Ectodermal cell (in vitro differentiated cells): Measurements from ENCODE around the gene TRIM39.

ENCODE experiments used
- H3K27ac ChIP-seq: 2 replicates; pipeline ENCODE4 v1.7.0; 2013; ENCODE audit warnings: mild to moderate bottlenecking, low read depth, low read length; ENCODE audit not compliant: insufficient read depth, poor library complexity, severe bottlenecking
- H3K27me3 ChIP-seq: 2 replicates; pipeline ENCODE4 v1.7.0; 2013; ENCODE audit warnings: mild to moderate bottlenecking, low read length; ENCODE audit not compliant: insufficient read depth, control insufficient read depth, poor library complexity, severe bottlenecking
- H3K36me3 ChIP-seq: one replicate; pipeline ENCODE4 v1.7.0; 2013; ENCODE audit warnings: low read length; ENCODE audit not compliant: control insufficient read depth, insufficient read depth
- H3K4me1 ChIP-seq: one replicate; pipeline ENCODE4 v1.7.0; 2013; ENCODE audit warnings: low read length; ENCODE audit not compliant: control insufficient read depth, insufficient read depth
- H3K4me3 ChIP-seq: 2 replicates; pipeline ENCODE4 v1.7.0; 2013; ENCODE audit warnings: low read depth, low read length, control low read depth; ENCODE audit not compliant: insufficient read depth
- H3K9me3 ChIP-seq: 2 replicates; pipeline ENCODE4 v1.7.0; 2013; ENCODE audit warnings: mild to moderate bottlenecking, low read length, moderate library complexity; ENCODE audit not compliant: control insufficient read depth
- WGBS, 2 experiments: methylation state at CpG; one replicate each; pipeline ENCODE4 v1.1.7; 2013; ENCODE audit warnings: missing lambda C conversion rate in 2 of 2; 5-methylcytosine and 5-hydroxymethylcytosine counted together

The TRIM39 gene

GRCh38 chr6:30344868-30345671 lies 18.3 kb downstream of the TRIM39 start, which contains the start of gene RPP21:
Gene RPP21 (plus strand): TSS chr6:30345156. CDS start chr6:30345172, 16 bp downstream.
- H3K36me3 ChIP-seq = peaks cover 6% of the 10 kb centered on the region
- H3K27me3 ChIP-seq = no peaks in the 10 kb centered on the region
- WGBS, 2 experiments = 3% methylated on average over 57 to 64 of the region's 64 CpGs
- no peak within 1 kb of the TSS for H3K27ac ChIP-seq
- H3K4me3 ChIP-seq = peak within 1 kb of the TSS; percentile 62
- peaks cover 7% of the 10 kb centered on the region for H3K4me1 ChIP-seq
- no peaks in the 10 kb centered on the region for H3K9me3 ChIP-seq

DNA sequence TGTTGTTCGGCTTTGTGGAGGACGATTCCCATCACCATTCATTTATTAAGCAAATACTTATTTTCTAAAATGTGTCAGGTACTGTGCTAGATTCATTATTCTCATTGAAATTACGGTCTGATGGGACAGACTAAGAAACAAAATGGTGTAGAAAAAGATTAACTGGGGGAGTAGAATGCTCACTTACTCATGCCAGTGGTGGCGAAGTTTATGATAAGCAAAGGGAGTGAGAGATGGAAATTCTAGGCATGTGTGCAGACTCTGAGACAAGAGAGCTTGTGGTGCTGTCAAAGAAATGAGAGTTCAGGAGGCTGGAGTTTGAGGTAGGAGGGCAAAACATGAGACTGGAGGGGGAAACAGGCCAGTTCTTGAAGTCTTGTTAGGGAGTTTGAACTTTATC lies 19.1 kb downstream of the TRIM39 start:
- H3K9me3 ChIP-seq = no peaks in the 10 kb centered on the region

DNA sequence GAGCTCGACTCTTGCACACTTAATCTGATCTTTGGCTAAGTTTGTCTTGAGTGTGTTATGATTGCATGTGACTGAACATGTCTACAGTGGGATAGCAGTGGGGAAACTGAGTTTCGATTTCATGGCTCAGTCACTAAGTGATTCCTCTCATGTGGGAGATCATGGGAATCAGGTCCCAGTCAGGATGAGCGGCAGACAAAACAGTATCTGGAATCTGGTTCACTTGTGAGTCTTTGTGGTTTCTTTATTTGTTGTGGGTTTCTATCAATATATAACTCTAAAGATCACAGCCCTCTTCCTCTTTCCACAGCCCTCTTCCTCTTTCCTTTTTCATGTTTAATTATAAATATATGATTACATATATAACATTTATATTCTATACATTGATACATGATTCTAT lies 22.2 kb downstream of the TRIM39 start:
- peaks cover 6% of the 10 kb centered on the region for H3K36me3 ChIP-seq
- no peaks in the 10 kb centered on the region for H3K27me3 ChIP-seq
- H3K27ac ChIP-seq = no peak overlapping the region
- H3K4me3 ChIP-seq = no peak overlapping the region
- 93 to 98% methylated on average over 3 of the region's 3 CpGs for WGBS, 2 experiments
- peaks cover 7% of the 10 kb centered on the region for H3K4me1 ChIP-seq
- no peaks in the 10 kb centered on the region for H3K9me3 ChIP-seq

More for the DNA sequence above, 19.1 kb downstream of the TRIM39 start:
- 89 to 95% methylated on average over 2 of the region's 4 CpGs for WGBS, 2 experiments
- peak overlapping the region; percentile 62 for H3K4me3 ChIP-seq
- H3K27me3 ChIP-seq = no peaks in the 10 kb centered on the region
- H3K4me1 ChIP-seq = peaks cover 7% of the 10 kb centered on the region
- H3K36me3 ChIP-seq = peaks cover 6% of the 10 kb centered on the region
- H3K27ac ChIP-seq = no peak overlapping the region

- H3K27me3 ChIP-seq = no peaks in the 10 kb centered on the region
Measured at GRCh38 chr6:30349421-30350177, 22.9 kb downstream of the TRIM39 start.

GRCh38 chr6:30350524-30350923 lies 23.8 kb downstream of the TRIM39 start:
- Histone ChIP-seq H3K36me3 (peaks cover 6% of the 10 kb centered on the region), H3K4me3 (no peak overlapping the region), H3K4me1 (peaks cover 7% of the 10 kb centered on the region), H3K27me3 (no peaks in the 10 kb centered on the region), H3K9me3 (no peaks in the 10 kb centered on the region), H3K27ac (no peak overlapping the region)
- WGBS, 2 experiments = no CpG with 5 or more reads among the region's 1 CpG

More at GRCh38 chr6:30349421-30350177, 22.9 kb downstream of the TRIM39 start:
- WGBS, 2 experiments = 94 to 95% methylated on average over 3 of the region's 3 CpGs
- H3K4me3 ChIP-seq = no peak overlapping the region
- H3K36me3 ChIP-seq = peaks cover 6% of the 10 kb centered on the region
- H3K4me1 ChIP-seq = peaks cover 7% of the 10 kb centered on the region
- H3K9me3 ChIP-seq = no peaks in the 10 kb centered on the region
- no peak overlapping the region for H3K27ac ChIP-seq

DNA sequence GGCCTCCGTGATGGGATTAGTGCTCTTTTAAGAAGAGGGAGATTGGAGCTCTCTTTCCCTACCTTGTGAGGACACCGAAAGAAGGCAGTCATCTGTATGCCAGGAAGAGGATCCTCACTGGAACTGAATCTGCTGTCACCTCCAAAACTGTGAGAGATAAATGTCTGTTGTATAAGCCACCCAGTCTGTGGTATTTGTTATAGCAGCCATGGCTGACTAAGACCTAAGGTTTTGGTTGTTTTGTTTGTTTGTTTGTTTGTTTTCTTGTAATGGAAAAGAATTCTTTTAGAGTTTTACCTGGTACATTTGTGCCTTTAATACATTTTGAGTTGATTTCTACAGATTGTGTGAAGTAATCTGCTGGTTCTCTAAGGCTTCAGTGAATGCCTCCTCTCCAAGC lies 25.8 kb downstream of the TRIM39 start:
- no peak overlapping the region for H3K27ac ChIP-seq
- H3K4me1 ChIP-seq = no peaks in the 10 kb centered on the region
- H3K36me3 ChIP-seq = no peaks in the 10 kb centered on the region
- no peaks in the 10 kb centered on the region for H3K9me3 ChIP-seq
- 82 to 86% methylated on average over 2 of the region's 2 CpGs for WGBS, 2 experiments
- H3K4me3 ChIP-seq = no peak overlapping the region
- peaks cover under 1% of the 10 kb centered on the region for H3K27me3 ChIP-seq

GRCh38 chr6:30355281-30355680 lies 28.6 kb downstream of the TRIM39 start:
- no peak overlapping the region for H3K4me3 ChIP-seq
- H3K27ac ChIP-seq = no peak overlapping the region
- peaks cover 27% of the 10 kb centered on the region for H3K27me3 ChIP-seq
- H3K9me3 ChIP-seq = no peaks in the 10 kb centered on the region
- no peaks in the 10 kb centered on the region for H3K36me3 ChIP-seq
- WGBS, 2 experiments = 59 to 67% methylated on average over 4 of the region's 4 CpGs
- no peaks in the 10 kb centered on the region for H3K4me1 ChIP-seq

GRCh38 chr6:30356536-30356935 lies 29.8 kb downstream of the TRIM39 start:
- no peaks in the 10 kb centered on the region for H3K4me1 ChIP-seq
- H3K9me3 ChIP-seq = no peaks in the 10 kb centered on the region
- H3K36me3 ChIP-seq = no peaks in the 10 kb centered on the region
- peaks cover 35% of the 10 kb centered on the region for H3K27me3 ChIP-seq
- WGBS, 2 experiments = 85 to 90% methylated on average over 1 of the region's 1 CpG
- no peak overlapping the region for H3K4me3 ChIP-seq
- H3K27ac ChIP-seq = no peak overlapping the region

DNA sequence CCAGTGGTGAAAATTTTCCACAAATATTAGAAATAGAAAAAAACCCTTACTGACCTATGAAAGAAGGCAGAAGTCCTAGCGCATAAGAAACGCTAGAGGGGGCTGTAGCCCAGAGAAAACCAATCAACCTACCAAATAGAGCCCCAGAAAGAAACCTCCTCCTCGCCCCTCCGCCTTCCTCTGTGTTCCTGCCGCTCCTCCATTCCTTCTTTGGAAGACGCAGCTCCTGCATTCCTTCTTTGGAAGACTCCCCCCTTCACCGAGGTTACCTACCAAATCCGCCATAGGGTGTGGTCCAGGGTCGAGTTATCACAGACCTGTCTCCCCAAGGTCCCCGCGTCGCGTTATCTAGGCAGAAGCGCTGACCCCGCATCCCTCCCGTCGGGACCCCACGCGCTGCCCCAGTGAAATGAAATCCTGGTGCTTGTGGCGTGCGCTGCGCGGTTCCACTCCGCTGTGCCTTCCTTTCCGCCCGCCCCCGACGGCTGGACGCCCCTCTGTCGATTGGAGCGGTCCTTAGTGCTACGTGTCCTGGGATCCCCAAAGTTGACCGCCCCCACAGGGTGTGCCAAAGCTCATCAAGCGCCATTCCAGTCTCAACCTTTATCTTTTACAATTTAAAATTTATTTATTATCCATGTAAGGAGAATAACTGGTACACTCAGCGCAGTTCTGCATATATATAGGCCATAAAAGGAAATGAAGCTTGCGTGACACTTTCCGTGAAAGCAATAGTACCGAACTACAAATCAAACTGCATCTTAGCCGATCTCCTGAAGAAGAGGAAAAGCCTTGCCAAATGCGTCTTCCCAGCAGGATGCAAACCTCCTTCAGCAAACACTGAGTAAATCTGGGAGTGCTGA lies 31.2 kb downstream of the TRIM39 start:
- H3K27me3 ChIP-seq = peaks cover 35% of the 10 kb centered on the region
- H3K36me3 ChIP-seq = no peaks in the 10 kb centered on the region
- peak overlapping the region; percentile 56 for H3K4me3 ChIP-seq
- H3K9me3 ChIP-seq = no peaks in the 10 kb centered on the region
- no peaks in the 10 kb centered on the region for H3K4me1 ChIP-seq
- WGBS, 2 experiments = 4% methylated on average over 39 to 40 of the region's 40 CpGs
- H3K27ac ChIP-seq = no peak overlapping the region
